NCI-H82 treated with DMSO at 0.1 percent for 48 hours (cell line): ENCODE results near the gene TPSG1.
"Not testable (repeated sequence)": the region's sequence is repeated elsewhere in the genome, so short reads cannot be mapped to it uniquely, and the experiment has no call there.

ENCODE experiments used
- DNase-seq: peaks from one replicate; lab custom pipeline; 2025; ENCODE audit not compliant: unreplicated experiment; lab: John Stamatoyannopoulos, UW

Gene TPSG1

GRCh38 chr16:1216681-1217400 lies 8.2 kb downstream of the TPSG1 start:
- DNase-seq = no peak

- no peak for DNase-seq
Measured at GRCh38 chr16:1216296-1216619, 8.8 kb downstream of the TPSG1 start.

- no peak for DNase-seq
Measured at GRCh38 chr16:1215574-1216295, 9.3 kb downstream of the TPSG1 start.

- DNase-seq = no peak
Measured at GRCh38 chr16:1214719-1215118, 10.3 kb downstream of the TPSG1 start.

GRCh38 chr16:1213796-1214372 lies 11.2 kb downstream of the TPSG1 start:
- DNase-seq = no peak

GRCh38 chr16:1213231-1213630 lies 11.8 kb downstream of the TPSG1 start:
- DNase-seq = no peak

- no peak for DNase-seq
Measured at GRCh38 chr16:1212616-1213194, 12.4 kb downstream of the TPSG1 start.

GRCh38 chr16:1211451-1212268 lies 13.4 kb downstream of the TPSG1 start:
- no peak for DNase-seq

GRCh38 chr16:1210461-1210860 lies 14.6 kb downstream of the TPSG1 start:
- DNase-seq = no peak

- DNase-seq = no peak
Measured at GRCh38 chr16:1209081-1209480, 16.0 kb downstream of the TPSG1 start.

- DNase-seq = no peak
Measured at GRCh38 chr16:1208239-1208830, 16.7 kb downstream of the TPSG1 start.

- no peak for DNase-seq
Measured at GRCh38 chr16:1206786-1207185, 18.3 kb downstream of the TPSG1 start.

GRCh38 chr16:1206326-1206725 lies 18.7 kb downstream of the TPSG1 start:
- DNase-seq = no peak

GRCh38 chr16:1204933-1205332 lies 20.1 kb downstream of the TPSG1 start:
- DNase-seq = no peak

- no peak for DNase-seq
Measured at GRCh38 chr16:1202274-1202673, 22.8 kb downstream of the TPSG1 start.

- no peak for DNase-seq
Measured at GRCh38 chr16:1201444-1201843, 23.6 kb downstream of the TPSG1 start.

- no peak for DNase-seq
Measured at GRCh38 chr16:1200014-1200627, 24.9 kb downstream of the TPSG1 start.

- no peak for DNase-seq
Measured at GRCh38 chr16:1199347-1200013, 25.6 kb downstream of the TPSG1 start.

GRCh38 chr16:1198671-1199346 lies 26.3 kb downstream of the TPSG1 start:
- not testable (repeated sequence) for DNase-seq
